Glutamatergic neuron (in vitro differentiated cells): ENCODE measurements around the gene ABI1. TPM values are rescaled to one million over a fixed set of nuclear protein-coding genes. Genes with fewer than 3 reads are reported as not detected.
A peak's percentile ranks its signal among the peaks of the same experiment; 100 is the strongest.
"Not testable (repeated sequence)": the region's sequence is repeated elsewhere in the genome, so short reads cannot be mapped to it uniquely, and the experiment has no call there.

Source experiments
- DNase-seq: peaks from one replicate; pipeline ENCODE4 v3.0.0; 2022
- H3K27ac Mint-ChIP-seq: one replicate; pipeline ENCODE4 v1.8.0; 2020; ENCODE audit warnings: mild to moderate bottlenecking, mixed read lengths, inconsistent platforms; ENCODE audit not compliant: unreplicated experiment
- H3K27me3 Mint-ChIP-seq: one replicate; pipeline ENCODE4 v1.8.0; 2020; ENCODE audit warnings: mild to moderate bottlenecking, moderate library complexity, mixed read lengths, inconsistent platforms; ENCODE audit not compliant: unreplicated experiment
- H3K36me3 Mint-ChIP-seq: one replicate; pipeline ENCODE4 v1.8.0; 2020; ENCODE audit warnings: mild to moderate bottlenecking, mixed read lengths, inconsistent platforms; ENCODE audit not compliant: unreplicated experiment
- H3K4me1 Mint-ChIP-seq: one replicate; pipeline ENCODE4 v1.8.0; 2020; ENCODE audit warnings: mild to moderate bottlenecking, low read depth, mixed read lengths, inconsistent platforms; ENCODE audit not compliant: unreplicated experiment
- H3K4me3 Mint-ChIP-seq: one replicate; pipeline ENCODE4 v1.8.0; 2020; ENCODE audit warnings: mild to moderate bottlenecking, mixed read lengths, inconsistent platforms; ENCODE audit not compliant: unreplicated experiment
- H3K9me3 Mint-ChIP-seq: one replicate; pipeline ENCODE4 v1.8.0; 2020; ENCODE audit warnings: mild to moderate bottlenecking, moderate library complexity, mixed read lengths, inconsistent platforms; ENCODE audit not compliant: unreplicated experiment
- total RNA-seq: library from RNA; stranded (reverse); fragmentation: NEBNext Ultra II Directional; extraction: Animal tissue kit (Norgen Biotek cat#: 25700); gene quantifications from one replicate; pipeline ENCODE4 v1.2.1, GENCODE V29; 2021; ENCODE audit not compliant: unreplicated experiment
- TF ChIP-seq, protein P1 (sequence below): fragments of 200-600 bp; sonication (generic); IDR thresholded peaks from one replicate; pipeline ENCODE4 v1.5.0; 2021; ENCODE audit not compliant: partially characterized antibody, unreplicated experiment

ABI1 gene
- total RNA-seq, 1 donor from 2014 or later: 37.3 TPM

DNA sequence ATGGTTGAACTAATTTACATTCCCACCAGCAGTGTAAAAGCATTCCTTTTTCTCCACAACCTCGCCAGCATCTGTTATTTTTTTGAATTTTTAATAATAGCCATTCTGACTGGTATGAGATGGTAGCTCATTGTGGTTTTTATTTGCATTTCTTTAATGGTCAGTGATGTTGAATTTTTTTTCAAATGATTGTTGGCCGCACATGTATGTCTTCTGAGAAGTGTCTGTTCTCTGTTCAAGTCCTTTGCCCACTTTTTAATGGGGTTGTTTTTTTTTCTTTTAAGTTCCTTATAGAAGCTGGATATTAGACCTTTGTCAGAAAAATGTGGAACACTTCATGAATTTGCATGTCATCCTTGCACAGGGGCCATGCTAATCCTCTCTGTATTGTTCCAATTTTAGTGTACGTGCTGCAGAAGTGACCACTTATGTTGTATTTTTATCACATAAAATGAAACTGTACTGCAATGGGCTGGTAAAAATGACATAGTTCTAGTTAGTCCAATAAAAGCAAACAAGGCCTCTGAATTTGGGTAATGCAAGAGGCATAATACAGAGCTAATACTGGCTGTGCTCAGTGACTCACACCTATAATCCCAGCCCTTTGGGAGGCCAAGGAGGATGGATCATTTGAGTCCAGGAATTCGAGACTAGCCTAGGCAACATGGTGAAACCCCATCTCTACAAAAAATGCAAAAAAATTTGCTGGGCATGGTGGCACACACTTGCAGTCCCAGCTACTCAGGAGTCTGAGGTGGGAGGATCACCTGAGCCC lies 70.3 kb downstream of the ABI1 start:
- Mint-ChIP-seq H3K27ac (no peak overlapping the region), H3K4me1 (peaks cover 17% of the 10 kb centered on the region), H3K36me3 (peaks cover 4% of the 10 kb centered on the region), H3K9me3 (peaks cover 4% of the 10 kb centered on the region), H3K4me3 (no peak overlapping the region), H3K27me3 (peaks cover 2% of the 10 kb centered on the region)
- no peak for DNase-seq
- TF ChIP-seq, protein P1, sequence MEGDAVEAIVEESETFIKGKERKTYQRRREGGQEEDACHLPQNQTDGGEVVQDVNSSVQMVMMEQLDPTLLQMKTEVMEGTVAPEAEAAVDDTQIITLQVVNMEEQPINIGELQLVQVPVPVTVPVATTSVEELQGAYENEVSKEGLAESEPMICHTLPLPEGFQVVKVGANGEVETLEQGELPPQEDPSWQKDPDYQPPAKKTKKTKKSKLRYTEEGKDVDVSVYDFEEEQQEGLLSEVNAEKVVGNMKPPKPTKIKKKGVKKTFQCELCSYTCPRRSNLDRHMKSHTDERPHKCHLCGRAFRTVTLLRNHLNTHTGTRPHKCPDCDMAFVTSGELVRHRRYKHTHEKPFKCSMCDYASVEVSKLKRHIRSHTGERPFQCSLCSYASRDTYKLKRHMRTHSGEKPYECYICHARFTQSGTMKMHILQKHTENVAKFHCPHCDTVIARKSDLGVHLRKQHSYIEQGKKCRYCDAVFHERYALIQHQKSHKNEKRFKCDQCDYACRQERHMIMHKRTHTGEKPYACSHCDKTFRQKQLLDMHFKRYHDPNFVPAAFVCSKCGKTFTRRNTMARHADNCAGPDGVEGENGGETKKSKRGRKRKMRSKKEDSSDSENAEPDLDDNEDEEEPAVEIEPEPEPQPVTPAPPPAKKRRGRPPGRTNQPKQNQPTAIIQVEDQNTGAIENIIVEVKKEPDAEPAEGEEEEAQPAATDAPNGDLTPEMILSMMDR: no peak

DNA sequence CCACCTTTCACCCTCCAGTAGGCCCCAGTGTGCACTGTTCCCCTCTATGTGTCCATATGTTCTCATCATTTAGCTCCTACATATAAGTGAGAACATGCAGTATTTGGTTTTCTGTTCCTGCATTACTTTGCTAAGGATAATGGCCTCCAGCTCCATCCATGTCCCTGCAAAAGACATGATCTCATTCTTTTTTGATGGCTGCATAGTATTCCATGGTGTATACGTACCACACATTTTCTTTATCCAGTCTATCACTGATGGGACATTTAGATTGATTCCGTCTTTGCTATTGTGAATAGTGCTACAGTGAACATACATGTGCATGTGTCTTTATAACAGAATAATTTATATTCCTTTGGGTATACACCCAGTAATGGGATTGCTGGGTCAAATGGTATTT lies 71.0 kb downstream of the ABI1 start:
- DNase-seq, H3K36me3 Mint-ChIP-seq, H3K4me3 Mint-ChIP-seq, H3K27me3 Mint-ChIP-seq, H3K27ac Mint-ChIP-seq, H3K9me3 Mint-ChIP-seq: not testable (repeated sequence)
- H3K4me1 Mint-ChIP-seq: peaks cover 20% of the 10 kb centered on the region

DNA sequence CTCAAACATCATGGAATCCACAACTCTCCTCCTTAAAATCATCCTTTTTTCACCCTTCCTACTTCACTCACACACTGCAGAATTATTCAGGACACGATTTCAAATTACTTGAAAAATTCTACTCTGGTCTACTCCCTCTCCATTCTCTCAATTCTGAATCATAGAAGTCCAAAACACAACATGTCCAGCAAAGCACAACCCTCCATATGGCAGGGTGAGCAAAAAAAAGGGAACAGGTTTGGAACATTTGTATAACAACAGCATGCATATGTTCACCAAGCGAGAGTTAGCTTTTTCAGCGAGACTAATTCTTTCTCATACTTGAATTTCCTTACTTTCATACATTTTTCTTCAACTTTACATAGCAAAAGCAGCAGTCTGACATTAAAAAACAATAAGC lies 73.4 kb downstream of the ABI1 start:
- peak overlapping the region; percentile 11 for H3K4me3 Mint-ChIP-seq
- H3K4me1 Mint-ChIP-seq: peaks cover 22% of the 10 kb centered on the region
- peaks cover 4% of the 10 kb centered on the region for H3K9me3 Mint-ChIP-seq
- peaks cover 2% of the 10 kb centered on the region for H3K27me3 Mint-ChIP-seq
- peak overlapping the region; percentile 93 for H3K27ac Mint-ChIP-seq
- TF ChIP-seq, protein P1: no peak
- no peaks in the 10 kb centered on the region for H3K36me3 Mint-ChIP-seq
- DNase-seq: no peak

DNA sequence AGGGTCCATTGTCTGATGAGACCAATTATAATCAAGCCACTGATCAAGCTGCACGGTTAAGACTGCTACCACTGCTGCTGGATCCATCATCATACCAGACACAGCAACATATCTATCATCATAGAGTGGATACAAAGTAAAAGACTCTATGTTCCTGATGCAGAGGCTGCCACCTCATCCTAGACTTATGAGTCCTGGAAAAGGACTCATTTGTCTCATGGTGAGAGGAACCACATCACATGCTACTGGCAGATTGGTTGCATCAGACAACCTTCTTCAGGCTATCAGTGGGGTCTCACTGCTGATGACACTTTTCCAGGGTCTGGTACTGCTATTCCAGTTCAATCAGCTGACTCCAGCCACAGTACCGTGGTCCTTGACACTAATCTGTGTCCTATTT lies 79.0 kb downstream of the ABI1 start:
- peaks cover 1% of the 10 kb centered on the region for H3K27me3 Mint-ChIP-seq

DNA sequence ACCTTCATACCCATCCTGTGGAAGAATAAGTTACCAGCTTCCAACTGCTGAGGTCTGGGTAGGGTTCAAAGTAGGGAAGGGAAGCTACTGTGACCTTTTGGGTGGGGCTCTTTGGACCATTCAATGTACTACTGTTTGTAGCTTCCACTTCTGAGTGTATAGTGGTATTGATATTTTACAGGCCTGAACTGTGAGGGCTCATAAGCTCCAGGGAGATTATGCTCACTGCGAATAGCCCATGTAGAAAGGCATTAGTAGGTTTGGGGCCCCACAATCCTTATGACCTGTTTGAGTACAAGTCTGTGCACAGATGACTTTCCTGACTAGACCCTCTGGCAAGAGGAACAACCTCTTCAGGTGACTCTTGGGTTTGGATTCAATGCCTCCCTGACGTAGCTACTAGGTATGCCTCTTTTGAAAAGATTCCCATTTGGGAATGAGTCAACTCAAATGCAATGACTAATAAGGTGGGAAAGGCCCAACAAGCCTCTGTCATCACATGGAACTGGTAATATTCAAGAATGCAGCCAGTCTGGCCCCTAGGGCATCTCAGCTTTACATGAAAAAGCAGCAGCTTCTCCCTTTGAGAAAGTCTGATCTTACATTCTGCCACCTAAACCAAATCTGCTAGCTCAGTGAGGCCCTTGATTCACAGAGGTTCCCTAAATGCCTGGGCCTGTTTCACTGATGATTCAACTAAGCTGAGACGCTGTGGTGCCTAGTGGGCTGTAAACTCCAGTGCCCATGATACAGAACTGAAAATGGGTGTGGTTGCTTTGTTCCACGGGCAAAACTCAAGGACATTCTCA lies 79.8 kb downstream of the ABI1 start:
- Mint-ChIP-seq H3K9me3 (peaks cover 1% of the 10 kb centered on the region), H3K4me3 (no peak overlapping the region), H3K4me1 (peaks cover 16% of the 10 kb centered on the region), H3K27ac (peak overlapping the region; percentile 52), H3K36me3 (peaks cover 6% of the 10 kb centered on the region), H3K27me3 (no peaks in the 10 kb centered on the region)
- no peak for DNase-seq
- TF ChIP-seq, protein P1: no peak

More for the DNA sequence above, 79.0 kb downstream of the ABI1 start:
- peak overlapping the region; percentile 52 for H3K27ac Mint-ChIP-seq
- H3K4me3 Mint-ChIP-seq: no peak overlapping the region
- peaks cover 6% of the 10 kb centered on the region for H3K36me3 Mint-ChIP-seq
- H3K4me1 Mint-ChIP-seq: peaks cover 19% of the 10 kb centered on the region
- DNase-seq: no peak
- TF ChIP-seq, protein P1: no peak
- peaks cover 3% of the 10 kb centered on the region for H3K9me3 Mint-ChIP-seq
